Gastroesophageal sphincter (tissue), 4 donors: ENCODE measurements around the gene CTCFL. TPM values are rescaled to one million over a fixed set of nuclear protein-coding genes. Genes with fewer than 3 reads are reported as not detected.

Experiments used
- ATAC-seq: fragments of 150-250 bp; one replicate; pipeline ENCODE4 v1.9.1; 2016; ENCODE audit warnings: mild to moderate bottlenecking, moderate library complexity
- H3K27ac ChIP-seq, 4 donors: fragments of 200-600 bp; sonication (generic) in 3 of 4; 1 replicate in 3 of 4; 2 replicates in 1 of 4; pipeline ENCODE4 v1.5.1; 2016 to 2019
- H3K27me3 ChIP-seq: fragments of 200-600 bp; sonication (generic); one replicate; pipeline ENCODE4 v1.5.1; 2019
- H3K36me3 ChIP-seq, 2 donors: fragments of 200-600 bp; sonication (generic); one replicate each; pipeline ENCODE4 v1.5.1; 2019; ENCODE audit warnings: control low read depth in 1 of 2
- H3K4me1 ChIP-seq, 3 donors: fragments of 200-600 bp; sonication (generic); 1 replicate in 2 of 3; 2 replicates in 1 of 3; pipeline ENCODE4 v1.5.1; 2016 to 2019; ENCODE audit warnings: control low read depth in 2 of 3
- H3K4me3 ChIP-seq, 2 donors: fragments of 200-600 bp; sonication (generic); one replicate each; pipeline ENCODE4 v1.5.1; 2019; ENCODE audit warnings: mild to moderate bottlenecking in 1 of 2, moderate library complexity in 1 of 2
- H3K9me3 ChIP-seq, 3 donors: fragments of 200-600 bp; sonication (generic); one replicate each; pipeline ENCODE4 v1.5.1; 2017 to 2019; ENCODE audit warnings: control low read depth in 2 of 3
- CTCF ChIP-seq, 4 experiments: fragments of 200-600 bp in 2 of 4; fragments of 450-650 bp in 2 of 4; sonication (generic) in 1 of 4; IDR thresholded peaks; one replicate each; pipeline ENCODE4 v1.5.1; 2017 to 2019; ENCODE audit warnings: antibody characterized with exemption in 4 of 4, mild to moderate bottlenecking in 2 of 4, moderate library complexity in 2 of 4
- EP300 ChIP-seq: sonication (generic); formaldehyde crosslinking; IDR thresholded peaks from one replicate; pipeline ENCODE4 v1.6.1; 2017; ENCODE audit warnings: antibody characterized with exemption, mild to moderate bottlenecking
- POLR2A ChIP-seq, 2 donors: fragments of 450-650 bp; IDR thresholded peaks; one replicate each; pipeline ENCODE4 v1.6.1; 2017; ENCODE audit warnings: antibody characterized with exemption in 2 of 2, mild to moderate bottlenecking in 2 of 2, moderate library complexity in 1 of 2
- POLR2AphosphoS5 ChIP-seq: sonication (generic); formaldehyde crosslinking; IDR thresholded peaks from one replicate; pipeline ENCODE4 v1.6.1; 2017; ENCODE audit warnings: antibody characterized with exemption
- WGBS, 2 donors: methylation state at CpG; one replicate each; pipeline ENCODE4 v1.1.5; 2018; ENCODE audit warnings: low coverage in 1 of 2; 5-methylcytosine and 5-hydroxymethylcytosine counted together
- total RNA-seq, 4 donors: library from RNA; depleted of rRNA; stranded (reverse); fragments of >200 nt; gene quantifications; one replicate each; pipeline ENCODE4 v1.1.0, GENCODE V29; 2016

Gene CTCFL
- total RNA-seq, 4 donors from 2014 or later, result not detected

GRCh38 chr20:57500235-57500634 lies 24.7 kb downstream of the CTCFL start:
- no peak overlapping the region for H3K27ac ChIP-seq
- no peaks in the 10 kb centered on the region for H3K27me3 ChIP-seq
- ATAC-seq, result no peak
- no peak overlapping the region for H3K4me3 ChIP-seq
- no peak for TF ChIP-seq CTCF (IDR thresholded peaks at IDR 0.05)
- TF ChIP-seq POLR2A (IDR thresholded peaks at IDR 0.05), result no peak
- TF ChIP-seq POLR2AphosphoS5, result no peak
- TF ChIP-seq EP300, result no peak
- no peaks in the 10 kb centered on the region for H3K36me3 ChIP-seq
- WGBS, 2 donors, result 78 to 91% methylated on average over 3 to 6 of the region's 7 CpGs
- H3K4me1 ChIP-seq, result peaks cover 0 to 11% (median 2%) of the 10 kb centered on the region in 3 donors
- no peaks in the 10 kb centered on the region for H3K9me3 ChIP-seq

DNA sequence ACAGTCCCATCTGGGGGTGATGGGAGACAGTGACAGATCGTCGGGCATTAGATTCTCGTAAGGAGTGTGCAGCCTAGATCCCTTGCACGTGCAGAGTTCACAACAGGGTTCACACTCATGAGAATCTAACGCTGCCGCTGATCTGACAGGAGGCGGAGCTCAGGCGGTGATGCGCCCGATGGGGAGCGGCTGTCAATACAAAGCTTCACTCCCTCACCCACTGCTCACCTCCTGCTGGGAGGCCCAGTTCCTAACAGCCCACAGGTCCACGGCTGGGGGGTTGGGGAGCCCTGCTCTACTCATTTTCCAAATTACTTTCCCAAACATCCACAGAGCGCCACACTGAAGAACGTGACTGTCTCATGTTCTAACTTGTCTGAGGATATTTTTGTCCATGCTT lies 25.3 kb downstream of the CTCFL start:
- 46 to 63% methylated on average over 4 to 8 of the region's 14 CpGs for WGBS, 2 donors
- Histone ChIP-seq H3K9me3 (no peaks in the 10 kb centered on the region), H3K27ac (no peak overlapping the region), H3K4me1 (peaks cover 0 to 17% (median 2%) of the 10 kb centered on the region in 3 donors), H3K4me3 (no peak overlapping the region), H3K27me3 (no peaks in the 10 kb centered on the region), H3K36me3 (no peaks in the 10 kb centered on the region)
- no peak for TF ChIP-seq POLR2A (IDR thresholded peaks at IDR 0.05)
- no peak for TF ChIP-seq CTCF (IDR thresholded peaks at IDR 0.05)
- no peak for TF ChIP-seq EP300
- no peak for ATAC-seq

DNA sequence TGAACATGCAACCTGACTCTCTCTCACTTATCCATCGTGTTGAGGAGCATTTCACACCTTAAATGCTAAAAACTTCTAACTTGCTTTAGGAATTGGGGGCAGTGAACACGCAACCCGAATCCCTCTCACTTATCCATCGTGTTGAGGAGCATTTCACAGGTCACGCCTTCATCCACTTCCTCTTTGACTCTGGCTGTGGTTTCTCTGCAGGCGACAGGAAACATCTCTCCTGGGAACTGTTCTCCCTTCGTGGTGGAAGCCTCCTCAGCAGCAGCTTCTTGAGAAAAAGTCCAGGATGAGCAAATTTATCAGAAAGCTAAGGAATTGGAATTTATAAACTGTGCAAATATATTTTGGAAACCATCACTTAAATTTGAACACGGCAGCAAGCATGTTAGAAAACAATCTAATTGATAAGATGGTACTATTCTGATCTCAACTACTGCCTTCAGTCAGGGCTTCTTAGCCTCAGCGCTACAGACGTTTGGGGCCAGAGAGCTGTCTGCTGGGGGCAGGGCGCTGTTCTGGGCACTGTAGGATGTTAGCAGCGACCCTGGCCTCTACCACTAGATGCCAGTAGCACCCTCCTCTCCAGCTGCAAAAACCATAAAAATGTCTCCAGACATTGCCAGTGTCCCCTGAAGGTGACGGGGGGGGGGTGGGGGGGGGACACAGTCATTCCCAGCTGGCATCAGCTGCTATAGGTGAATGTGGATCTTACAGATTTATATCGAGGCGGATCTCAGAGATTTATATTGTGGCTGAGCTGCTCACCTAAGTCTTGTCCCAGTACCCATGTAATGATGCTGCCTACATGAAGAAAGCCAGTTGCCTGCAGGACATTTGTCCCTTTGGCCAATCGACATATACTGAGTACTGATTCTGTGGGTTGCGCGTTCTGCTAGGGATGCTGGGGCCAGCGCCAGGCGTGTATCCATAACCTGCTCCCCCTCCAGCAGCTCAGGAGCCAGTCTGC lies 26.2 kb downstream of the CTCFL start:
- no peak for TF ChIP-seq POLR2AphosphoS5
- peak in 1 of 4 experiments; percentile 8 for TF ChIP-seq CTCF (IDR thresholded peaks at IDR 0.05)
- TF ChIP-seq EP300, result no peak
- TF ChIP-seq POLR2A (IDR thresholded peaks at IDR 0.05), result no peak
- 36 to 39% methylated on average over 9 to 12 of the region's 20 CpGs for WGBS, 2 donors
- no peaks in the 10 kb centered on the region for H3K9me3 ChIP-seq
- H3K4me3 ChIP-seq, result no peak overlapping the region
- H3K27me3 ChIP-seq, result no peaks in the 10 kb centered on the region
- no peak overlapping the region for H3K27ac ChIP-seq
- peaks cover 0 to 25% (median 2%) of the 10 kb centered on the region in 3 donors for H3K4me1 ChIP-seq
- H3K36me3 ChIP-seq, result no peaks in the 10 kb centered on the region
- ATAC-seq, result no peak

DNA sequence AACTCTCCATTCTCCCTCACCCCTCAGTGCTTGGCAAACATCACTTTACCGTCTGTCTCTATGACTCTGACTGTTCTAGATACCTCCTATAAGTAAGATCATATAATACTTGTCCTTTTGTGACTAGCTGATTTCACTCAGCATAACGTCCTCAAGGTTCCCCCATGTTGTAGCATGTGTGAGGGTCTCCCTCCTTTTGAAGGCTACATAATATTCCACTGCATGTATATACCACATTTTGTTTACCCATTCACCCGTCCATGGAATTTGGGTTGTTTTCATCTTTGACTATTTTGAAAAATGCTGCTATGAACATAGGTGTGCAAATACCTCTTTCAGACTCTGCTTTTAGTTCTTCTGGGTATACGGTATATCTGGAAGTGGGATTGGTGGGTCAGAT lies 28.3 kb downstream of the CTCFL start:
- no peaks in the 10 kb centered on the region for H3K27me3 ChIP-seq
- 79% methylated on average over 2 to 4 of the region's 4 CpGs for WGBS, 2 donors
- no peak overlapping the region for H3K27ac ChIP-seq
- no peaks in the 10 kb centered on the region for H3K9me3 ChIP-seq
- H3K4me3 ChIP-seq, result no peak overlapping the region
- peaks cover 0 to 34% (median 2%) of the 10 kb centered on the region in 3 donors for H3K4me1 ChIP-seq
- H3K36me3 ChIP-seq, result no peaks in the 10 kb centered on the region
- ATAC-seq, result no peak
- TF ChIP-seq CTCF (IDR thresholded peaks at IDR 0.05), result no peak

DNA sequence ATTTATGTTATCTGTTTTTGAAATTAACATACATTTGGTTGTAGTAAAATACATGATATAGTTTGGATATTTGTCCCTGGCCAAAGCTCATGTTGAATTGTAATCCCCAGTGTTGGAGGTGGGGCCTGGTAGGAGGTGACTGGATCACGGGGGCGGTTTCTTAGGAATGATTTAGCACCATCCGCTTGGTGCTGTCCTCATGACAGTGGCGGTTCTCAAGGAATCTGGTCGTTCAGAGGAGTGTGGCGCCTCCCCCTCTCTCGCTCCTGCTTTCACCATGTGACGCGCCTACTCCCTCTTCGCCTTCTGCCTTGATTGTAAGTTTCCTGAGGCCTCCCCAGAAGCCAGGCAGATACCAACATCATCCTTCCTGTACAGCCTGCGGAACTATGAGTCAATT lies 29.0 kb downstream of the CTCFL start:
- Histone ChIP-seq H3K36me3 (no peaks in the 10 kb centered on the region), H3K9me3 (no peaks in the 10 kb centered on the region), H3K27me3 (no peaks in the 10 kb centered on the region), H3K27ac (peak overlapping the region in 3 of 4 donors; percentile 65 to 78 (median 74)), H3K4me3 (no peak overlapping the region), H3K4me1 (peaks cover 0 to 34% (median 2%) of the 10 kb centered on the region in 3 donors)
- WGBS, 2 donors, result 84 to 90% methylated on average over 2 to 11 of the region's 11 CpGs
- TF ChIP-seq CTCF (IDR thresholded peaks at IDR 0.05) (no peak), POLR2AphosphoS5 (no peak), EP300 (no peak), POLR2A (IDR thresholded peaks at IDR 0.05) (no peak)
- ATAC-seq, result no peak
